AG04449 (cell line): ENCODE results near the gene SPRYD7.

Source experiments
- CTCF ChIA-PET: fragments of 350-600 bp; formaldehyde crosslinking; extraction: SDS; loops from one replicate; lab custom pipeline; 2021; ENCODE audit warnings: antibody characterized with exemption; lab: Yijun Ruan, JAX
- POLR2A ChIA-PET: fragments of 400-600, 350-600 bp; formaldehyde crosslinking; extraction: SDS; loops from one replicate; lab custom pipeline; 2020; ENCODE audit warnings: antibody characterized with exemption, inconsistent platforms; lab: Yijun Ruan, JAX
- DNase-seq: peaks from one replicate; pipeline ENCODE4 v3.0.0-alpha.2; 2010; ENCODE audit warnings: low read depth, low spot score
- H3K4me3 ChIP-seq: 2 replicates; pipeline ENCODE4 v1.5.1; 2011; ENCODE audit warnings: low read depth, mild to moderate bottlenecking, control low read depth, low read length
- CTCF ChIP-seq: IDR thresholded peaks from one replicate; pipeline ENCODE4 v1.5.1; 2011; ENCODE audit warnings: mild to moderate bottlenecking, moderate library complexity, low read length, control low read depth, inconsistent platforms; ENCODE audit not compliant: insufficient read depth; ENCODE audit errors: missing control alignments

The SPRYD7 gene

GRCh38 chr13:49975826-49976225 is 39.7 kb upstream of the SPRYD7 start:
- no peak overlapping the region for H3K4me3 ChIP-seq
- TF ChIP-seq CTCF, result no peak
- POLR2A ChIA-PET, result no interaction called here
- CTCF ChIA-PET, result interaction anchor here (0.6 to 5.5 kb wide), 36 partner anchors 9 to 1096 kb away, joined by 3 to 55 read pairs (median 4); partner anchors contain the start of gene TRIM13
- no peak for DNase-seq

- ChIA-PET POLR2A (no interaction called here), CTCF (interaction anchor here (1.1 to 1.5 kb wide), 3 partner anchors 8 to 302 kb away, joined by 3 to 5 read pairs (median 4); partner anchors contain the start of gene SPRYD7)
- no peak for DNase-seq
- no peak overlapping the region for H3K4me3 ChIP-seq
- TF ChIP-seq CTCF, result no peak
Observed at GRCh38 chr13:49972709-49973108, 36.6 kb upstream of the SPRYD7 start.

- no peak for DNase-seq
- H3K4me3 ChIP-seq, result no peak overlapping the region
- TF ChIP-seq CTCF, result no peak
- POLR2A ChIA-PET, result no interaction called here
- CTCF ChIA-PET, result interaction anchor here (0.9 to 1.4 kb wide), 3 partner anchors 10 to 51 kb away, joined by 3 to 8 read pairs (median 3); no protein-coding TSS in a partner anchor
Observed at GRCh38 chr13:49967456-49967855, 31.3 kb upstream of the SPRYD7 start.

GRCh38 chr13:49958321-49958720 is 22.2 kb upstream of the SPRYD7 start:
- POLR2A ChIA-PET, result no interaction called here
- CTCF ChIA-PET, result interaction anchor here (1.2 kb wide), 1 partner anchor 22 kb away, joined by 4 read pairs; the partner anchor contains the start of gene SPRYD7
- H3K4me3 ChIP-seq, result no peak overlapping the region
- DNase-seq, result no peak
- no peak for TF ChIP-seq CTCF

- ChIA-PET CTCF (no interaction called here), POLR2A (no interaction called here)
- H3K4me3 ChIP-seq, result no peak overlapping the region
- DNase-seq, result no peak
- no peak for TF ChIP-seq CTCF
Observed at GRCh38 chr13:49956131-49956530, 20.0 kb upstream of the SPRYD7 start.

- no peak for TF ChIP-seq CTCF
- ChIA-PET CTCF (interaction anchor here (0.8 kb wide), 1 partner anchor 19 kb away, joined by 3 read pairs; the partner anchor contains the start of gene SPRYD7), POLR2A (no interaction called here)
- no peak overlapping the region for H3K4me3 ChIP-seq
- DNase-seq, result no peak
Observed at GRCh38 chr13:49954674-49955455, 18.7 kb upstream of the SPRYD7 start.
